OCI-LY1 (cell line): Measurements from ENCODE around the gene AAMDC.

Experiments
- EZH2 ChIP-seq: fragments of 200-600 bp; sonication (generic), shearing (Covaris generic); IDR thresholded peaks from 2 replicates; pipeline ENCODE4 v1.8.0; 2017; ENCODE audit warnings: borderline replicate concordance, mixed run types, mild to moderate bottlenecking, antibody characterized with exemption, low read length, moderate library complexity, mixed read lengths
- TF ChIP-seq, protein P1 (sequence below): fragments of 200-600 bp; sonication (generic), shearing (Covaris generic); IDR thresholded peaks from 2 replicates; pipeline ENCODE4 v1.5.1; 2017; ENCODE audit warnings: mild to moderate bottlenecking, antibody characterized with exemption, low read length, moderate library complexity, mixed read lengths

GRCh38 chr11:77806993-77807392, 14.0 kb upstream of the AAMDC start:
- TF ChIP-seq, protein P1, sequence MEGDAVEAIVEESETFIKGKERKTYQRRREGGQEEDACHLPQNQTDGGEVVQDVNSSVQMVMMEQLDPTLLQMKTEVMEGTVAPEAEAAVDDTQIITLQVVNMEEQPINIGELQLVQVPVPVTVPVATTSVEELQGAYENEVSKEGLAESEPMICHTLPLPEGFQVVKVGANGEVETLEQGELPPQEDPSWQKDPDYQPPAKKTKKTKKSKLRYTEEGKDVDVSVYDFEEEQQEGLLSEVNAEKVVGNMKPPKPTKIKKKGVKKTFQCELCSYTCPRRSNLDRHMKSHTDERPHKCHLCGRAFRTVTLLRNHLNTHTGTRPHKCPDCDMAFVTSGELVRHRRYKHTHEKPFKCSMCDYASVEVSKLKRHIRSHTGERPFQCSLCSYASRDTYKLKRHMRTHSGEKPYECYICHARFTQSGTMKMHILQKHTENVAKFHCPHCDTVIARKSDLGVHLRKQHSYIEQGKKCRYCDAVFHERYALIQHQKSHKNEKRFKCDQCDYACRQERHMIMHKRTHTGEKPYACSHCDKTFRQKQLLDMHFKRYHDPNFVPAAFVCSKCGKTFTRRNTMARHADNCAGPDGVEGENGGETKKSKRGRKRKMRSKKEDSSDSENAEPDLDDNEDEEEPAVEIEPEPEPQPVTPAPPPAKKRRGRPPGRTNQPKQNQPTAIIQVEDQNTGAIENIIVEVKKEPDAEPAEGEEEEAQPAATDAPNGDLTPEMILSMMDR, result no peak
- no peak for TF ChIP-seq EZH2
